Measurements from ENCODE around the gene DENND5B.
"Not testable (repeated sequence)": the region's sequence is repeated elsewhere in the genome, so short reads cannot be mapped to it uniquely, and the experiment has no call there.

Gene DENND5B

DNA sequence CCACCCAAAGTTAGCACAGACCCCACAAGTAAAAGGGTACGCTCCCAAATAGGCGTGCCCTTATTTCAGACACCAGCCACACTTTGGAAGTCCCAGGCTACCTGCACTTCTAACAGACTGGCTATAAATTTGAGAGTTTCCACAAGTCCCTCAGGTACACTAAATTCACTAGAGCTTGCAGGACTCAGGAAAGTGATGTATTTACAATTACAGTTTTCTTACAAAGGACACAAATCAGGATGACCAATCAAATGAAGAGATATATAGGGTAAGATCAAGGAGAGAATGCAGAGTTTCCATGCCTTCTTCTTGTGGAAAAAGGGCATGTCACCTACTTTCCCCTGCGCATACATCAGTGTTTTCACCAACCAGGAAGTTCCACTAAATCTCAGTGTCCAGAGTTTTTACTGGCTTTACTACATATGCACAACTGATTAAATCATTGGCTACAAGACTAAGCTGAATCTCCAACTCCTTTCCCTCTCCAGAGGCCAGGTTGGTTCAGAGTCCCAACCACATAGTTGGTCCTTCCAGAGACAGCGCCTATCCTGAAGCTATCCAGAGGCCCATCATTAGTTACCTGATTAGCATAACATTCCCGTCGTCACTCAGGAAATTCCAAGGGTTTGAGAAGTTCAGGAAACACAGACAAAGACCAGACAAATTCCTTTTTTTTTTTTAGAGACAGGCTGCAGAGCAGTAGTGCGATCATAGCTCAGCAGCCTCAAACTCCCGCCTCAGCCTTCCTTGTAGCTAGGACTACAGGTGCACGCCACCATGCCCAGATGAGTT is 84.2 kb downstream of the DENND5B start:
- DNase-seq (ENCODE audit: low read depth, low spot score): peak; percentile 48

DNA sequence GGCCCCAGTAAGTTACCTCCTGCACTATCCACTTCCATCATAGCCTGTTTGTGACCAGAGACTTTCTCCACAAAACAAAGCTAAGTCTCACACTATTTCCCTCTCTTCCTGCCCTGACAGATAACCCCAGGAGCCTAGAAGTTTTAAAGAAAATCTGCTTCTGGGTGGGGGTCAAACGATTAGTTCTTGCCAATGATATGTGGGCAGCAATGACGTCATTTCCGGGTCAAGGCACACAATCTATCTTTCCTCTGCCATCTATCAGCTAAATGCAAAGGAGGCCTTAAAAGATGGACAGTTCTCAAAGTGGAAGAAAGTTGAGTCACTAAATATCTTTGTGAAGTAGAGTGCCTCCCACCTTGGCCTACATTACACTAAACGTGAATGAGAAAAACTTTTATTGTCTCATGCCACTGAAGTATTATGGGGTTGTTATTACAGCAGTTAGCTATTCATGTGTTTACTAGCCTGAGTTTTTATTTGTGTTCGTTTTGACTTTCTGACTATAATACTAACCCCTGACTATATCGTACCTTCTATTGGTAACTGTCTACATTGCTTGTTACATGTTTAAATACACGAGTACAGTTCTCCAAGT is 86.2 kb downstream of the DENND5B start:
- DNase-seq (ENCODE audit: low read depth, low spot score): no peak

DNA sequence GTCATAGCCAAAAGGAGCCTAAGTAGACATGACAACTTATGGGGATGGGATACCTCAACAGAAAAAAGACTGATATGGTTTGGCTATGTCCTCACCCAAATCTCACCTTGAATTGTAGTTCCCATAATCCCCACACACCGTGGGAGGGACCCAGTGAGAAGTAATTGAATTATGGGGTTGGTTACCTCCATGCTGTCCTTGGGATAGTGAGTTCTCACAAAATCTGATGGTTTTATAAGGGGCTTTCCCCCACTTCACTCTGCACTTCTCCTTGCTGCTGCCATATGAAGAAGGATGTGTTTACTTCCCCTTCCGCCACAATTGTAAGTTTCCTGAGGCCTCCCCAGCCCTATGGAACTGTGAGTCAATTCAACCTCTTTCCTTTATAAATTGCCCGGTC is 89.9 kb downstream of the DENND5B start:
- not testable (repeated sequence) for DNase-seq (ENCODE audit: low read depth, low spot score)

DNA sequence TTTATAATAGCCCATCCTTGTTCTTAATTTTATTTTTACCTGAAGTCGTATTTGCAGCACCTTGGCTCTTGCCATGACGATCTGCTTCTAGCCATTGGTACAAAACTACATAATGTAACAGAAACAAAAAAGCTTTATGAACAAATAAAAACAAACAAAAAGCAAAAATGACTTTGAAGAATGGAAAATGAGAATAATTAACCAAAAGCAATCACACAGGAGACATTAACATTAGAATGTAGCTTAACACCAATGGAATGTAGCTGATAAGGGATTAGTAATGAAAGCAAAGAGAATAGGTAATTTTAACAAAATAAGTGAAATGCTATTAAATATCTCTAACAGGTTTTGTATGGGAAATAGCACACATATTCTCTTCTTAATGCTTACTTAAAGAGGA is 91.4 kb downstream of the DENND5B start:
- no peak for DNase-seq (ENCODE audit: low read depth, low spot score)

DNA sequence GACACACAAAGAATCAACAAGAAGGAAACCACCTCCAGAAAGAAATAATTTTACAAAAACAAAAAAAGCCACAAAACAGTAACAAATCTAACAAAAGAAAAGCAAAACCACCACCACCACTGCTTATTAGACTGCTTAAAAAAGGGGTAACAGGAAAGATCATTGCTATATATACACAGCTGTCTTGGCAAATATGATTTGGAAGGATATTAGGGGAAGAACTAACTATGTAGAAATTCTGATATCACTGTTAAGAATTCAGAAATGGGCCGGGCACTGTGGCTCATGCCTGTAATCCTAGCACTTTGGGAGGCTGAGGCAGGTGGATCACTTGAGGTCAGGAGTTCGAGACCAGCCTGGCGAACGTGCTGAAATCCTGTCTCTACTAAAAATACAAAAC is 92.5 kb downstream of the DENND5B start:
- DNase-seq (ENCODE audit: low read depth, low spot score): no peak

DNA sequence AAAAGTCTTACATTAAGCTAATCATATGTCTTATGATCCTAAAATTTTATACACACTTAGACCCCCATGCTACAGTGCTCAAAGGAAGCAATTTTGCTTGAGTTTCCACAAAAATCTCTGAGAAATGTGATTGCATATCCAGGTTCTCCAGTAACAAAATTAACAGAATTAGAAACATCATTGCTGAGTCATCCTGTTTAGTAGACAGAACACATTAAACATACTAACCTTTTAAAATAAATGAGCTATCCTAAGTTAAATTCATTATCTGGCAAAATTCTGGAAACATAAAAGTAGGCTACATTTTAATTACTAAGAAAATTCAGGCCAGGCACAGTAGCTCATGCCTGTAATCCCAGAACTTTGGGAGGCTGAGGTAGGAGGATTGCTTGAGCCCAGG is 94.7 kb downstream of the DENND5B start:
- no peak for DNase-seq (ENCODE audit: low read depth, low spot score)

DNA sequence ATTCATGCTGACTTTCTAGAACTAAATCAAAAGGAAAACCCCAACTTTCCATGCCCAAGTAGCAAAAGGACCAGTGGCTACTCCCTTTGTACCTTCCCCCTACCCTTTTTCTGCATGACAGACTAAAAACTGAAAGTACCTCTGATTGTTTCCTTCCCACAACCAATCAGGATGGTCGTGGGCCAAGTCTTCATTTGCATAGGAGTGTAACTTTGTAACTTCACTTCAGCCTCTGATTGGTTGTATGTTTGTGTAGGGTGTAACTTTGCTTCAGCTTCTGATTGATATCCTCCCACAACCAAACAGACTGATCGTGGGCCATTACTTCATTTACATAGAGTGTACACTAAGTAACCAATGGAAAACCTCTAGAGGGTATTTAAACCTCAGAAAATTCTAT is 96.5 kb downstream of the DENND5B start:
- no peak for DNase-seq (ENCODE audit: low read depth, low spot score)

DNA sequence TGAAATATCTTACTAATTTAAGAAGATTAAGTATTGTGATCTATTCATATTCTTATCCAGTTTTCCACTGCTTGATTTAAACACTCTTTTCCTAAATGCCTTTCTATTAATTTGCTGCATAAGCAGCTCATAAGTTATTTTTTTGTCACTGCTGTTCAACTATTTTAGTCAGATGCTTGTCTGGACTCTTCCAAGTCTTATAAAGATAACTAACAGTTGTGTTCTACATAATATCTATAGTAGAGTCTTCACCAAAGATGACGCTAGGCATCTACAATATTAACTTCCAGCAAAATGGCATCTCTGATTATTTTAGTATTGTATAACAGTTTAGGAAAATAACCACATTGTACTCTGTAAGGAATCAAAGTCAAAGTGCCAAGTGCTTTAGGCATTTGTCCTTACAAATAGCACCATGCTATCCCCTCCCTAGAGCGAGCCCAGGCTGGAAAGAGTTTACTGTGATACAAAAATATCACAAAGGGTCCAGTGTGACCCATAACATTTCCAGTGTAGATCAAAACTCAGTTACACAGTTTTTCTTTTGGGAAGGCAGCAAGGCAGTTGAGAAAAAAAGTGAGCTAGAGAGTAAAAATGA is 98.2 kb downstream of the DENND5B start:
- DNase-seq (ENCODE audit: low read depth, low spot score): no peak

DNA sequence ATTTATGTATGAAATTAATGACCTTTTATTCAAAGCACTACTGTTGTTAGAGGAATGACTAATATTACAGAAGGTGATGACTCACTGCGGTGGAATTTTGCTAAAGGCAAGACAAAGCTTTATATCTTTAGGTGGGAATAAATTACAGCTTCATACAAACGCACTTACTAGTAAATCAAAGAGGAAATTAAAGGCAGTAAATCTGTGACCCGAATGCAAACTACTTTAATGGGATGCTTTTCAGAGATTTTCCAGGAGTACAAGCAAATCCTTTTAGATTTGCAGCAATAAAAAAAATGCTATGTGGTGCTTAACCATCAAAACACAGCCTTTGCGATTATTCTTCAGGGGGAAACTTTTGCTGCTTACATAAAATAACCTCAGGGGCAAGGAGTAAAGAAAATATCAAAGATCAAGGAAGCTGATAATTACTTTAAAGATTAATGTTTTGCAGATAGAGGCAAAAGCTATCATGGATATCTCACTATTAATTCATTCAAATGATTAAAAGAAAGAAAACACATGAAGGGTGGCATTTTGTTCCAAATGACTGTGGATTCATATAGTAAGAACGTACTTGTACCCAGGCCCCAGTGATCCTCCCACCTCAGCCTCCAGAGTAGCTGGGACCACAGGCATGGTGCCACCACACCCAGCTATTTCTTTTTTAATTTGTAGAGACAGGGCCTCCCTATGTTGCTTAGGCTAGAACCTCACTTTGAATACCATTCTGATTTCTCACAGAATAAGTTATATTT is 98.9 kb downstream of the DENND5B start:
- DNase-seq (ENCODE audit: low read depth, low spot score): peak; percentile 94

DNA sequence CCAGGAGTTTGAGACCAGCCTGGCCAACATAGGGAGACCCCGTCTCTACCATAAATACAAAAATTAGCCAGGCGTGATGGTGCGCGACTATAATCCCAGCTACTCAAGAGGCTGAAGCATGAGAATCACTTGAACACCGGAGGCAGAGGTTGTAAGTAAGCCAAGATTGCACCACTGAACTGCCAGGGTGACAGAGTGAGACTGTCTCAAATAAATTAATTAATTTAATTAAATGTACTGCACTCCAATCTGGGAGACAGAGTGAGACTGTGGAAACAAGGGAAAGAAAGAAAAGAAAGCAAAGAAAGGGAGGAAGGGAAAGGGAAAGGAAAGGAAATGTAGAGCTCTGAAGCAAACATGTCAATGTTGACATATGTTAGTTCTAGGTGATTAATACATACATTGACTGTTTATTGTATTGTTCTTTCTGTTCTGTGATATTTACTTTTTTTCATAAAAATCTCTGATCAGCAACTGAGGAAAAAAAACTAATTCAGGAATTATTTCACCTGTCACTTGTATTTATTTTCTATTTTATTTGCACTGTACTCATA is 99.6 kb downstream of the DENND5B start:
- DNase-seq (ENCODE audit: low read depth, low spot score): no peak

DNA sequence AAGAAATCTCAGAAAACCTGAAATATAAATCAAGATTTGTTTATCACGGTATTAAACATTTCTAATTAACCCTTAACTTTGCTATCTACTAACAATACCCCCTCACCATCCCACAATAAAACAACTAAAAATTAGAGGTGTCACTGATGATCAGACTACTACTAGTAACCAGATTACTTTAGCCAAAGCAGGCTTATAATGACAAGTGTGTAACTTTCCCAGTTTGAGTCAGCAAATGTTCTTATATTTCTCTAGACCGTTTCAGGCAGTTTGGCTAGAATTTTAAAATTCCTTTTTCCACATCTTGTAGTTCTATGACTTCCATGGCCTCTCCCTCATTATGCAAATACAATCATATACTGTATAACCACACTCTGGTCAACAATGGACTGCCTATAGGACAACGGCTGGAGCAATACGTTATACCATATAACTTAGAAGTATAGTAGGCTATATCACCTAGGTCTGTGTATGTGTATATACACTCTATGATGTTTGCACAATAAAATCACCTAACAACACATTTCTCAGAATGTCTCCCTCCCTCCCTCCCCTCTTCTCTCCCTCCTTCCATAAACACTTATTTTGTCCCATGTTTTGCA is 102.1 kb downstream of the DENND5B start:
- no peak for DNase-seq (ENCODE audit: low read depth, low spot score)

DNA sequence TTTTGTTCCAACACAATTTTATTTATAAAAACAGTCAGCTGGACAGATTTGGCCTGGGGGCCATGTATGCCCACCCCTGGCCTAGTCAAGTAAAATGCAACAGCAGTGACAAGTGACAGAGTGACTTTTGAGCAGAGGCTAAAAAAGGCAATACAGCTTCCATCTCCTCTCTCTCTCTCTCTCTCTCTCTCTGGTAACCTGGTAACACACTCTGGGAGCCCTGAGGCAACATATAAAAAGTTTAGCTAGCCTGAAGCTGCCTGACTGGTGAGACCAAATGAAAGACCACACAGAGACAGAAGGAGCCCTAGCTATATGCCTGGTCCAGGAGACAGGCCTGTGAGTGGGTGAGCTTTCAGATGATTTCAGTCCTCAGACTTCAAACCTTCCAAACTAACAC is 105.4 kb downstream of the DENND5B start:
- DNase-seq (ENCODE audit: low read depth, low spot score): no peak

DNA sequence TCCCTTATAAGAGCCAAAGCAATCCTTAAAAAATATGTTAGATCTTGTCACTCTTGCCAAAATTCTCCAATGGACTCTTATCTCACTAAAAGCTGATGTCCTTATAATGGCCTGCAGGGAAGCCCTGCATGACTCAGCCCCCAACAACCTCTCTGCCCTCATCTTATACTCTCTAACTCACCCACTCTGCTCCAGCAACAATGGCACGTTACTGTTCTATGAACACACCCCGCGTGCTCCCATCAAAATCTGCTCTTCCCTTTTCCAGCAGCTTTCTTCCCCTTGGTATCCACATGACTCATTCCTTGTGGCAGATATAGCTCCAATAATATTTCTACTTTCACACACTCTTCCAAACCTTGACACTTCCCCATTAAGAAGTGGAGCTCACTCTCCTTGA is 108.1 kb downstream of the DENND5B start:
- peak; percentile 50 for DNase-seq (ENCODE audit: low read depth, low spot score)

DNA sequence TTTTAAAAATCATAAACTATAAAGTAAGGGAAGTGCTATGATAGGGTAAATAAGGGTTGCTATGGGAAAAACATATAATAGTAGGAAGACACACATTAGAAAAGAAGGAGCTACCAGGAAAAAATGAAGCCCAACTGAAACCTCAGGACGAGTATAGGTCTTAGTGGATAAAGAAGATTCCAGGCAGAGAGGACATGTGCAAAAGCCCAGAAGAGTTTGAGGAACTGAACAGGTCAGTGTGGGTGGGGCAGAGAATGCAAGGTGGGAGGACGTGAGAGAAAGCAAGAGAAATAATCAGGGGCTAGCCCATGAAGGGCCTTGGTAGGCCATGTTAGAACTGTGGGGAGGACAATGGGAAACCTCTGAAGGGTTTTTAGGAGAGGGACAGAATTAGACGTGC is 109.5 kb downstream of the DENND5B start:
- no peak for DNase-seq (ENCODE audit: low read depth, low spot score)

DNA sequence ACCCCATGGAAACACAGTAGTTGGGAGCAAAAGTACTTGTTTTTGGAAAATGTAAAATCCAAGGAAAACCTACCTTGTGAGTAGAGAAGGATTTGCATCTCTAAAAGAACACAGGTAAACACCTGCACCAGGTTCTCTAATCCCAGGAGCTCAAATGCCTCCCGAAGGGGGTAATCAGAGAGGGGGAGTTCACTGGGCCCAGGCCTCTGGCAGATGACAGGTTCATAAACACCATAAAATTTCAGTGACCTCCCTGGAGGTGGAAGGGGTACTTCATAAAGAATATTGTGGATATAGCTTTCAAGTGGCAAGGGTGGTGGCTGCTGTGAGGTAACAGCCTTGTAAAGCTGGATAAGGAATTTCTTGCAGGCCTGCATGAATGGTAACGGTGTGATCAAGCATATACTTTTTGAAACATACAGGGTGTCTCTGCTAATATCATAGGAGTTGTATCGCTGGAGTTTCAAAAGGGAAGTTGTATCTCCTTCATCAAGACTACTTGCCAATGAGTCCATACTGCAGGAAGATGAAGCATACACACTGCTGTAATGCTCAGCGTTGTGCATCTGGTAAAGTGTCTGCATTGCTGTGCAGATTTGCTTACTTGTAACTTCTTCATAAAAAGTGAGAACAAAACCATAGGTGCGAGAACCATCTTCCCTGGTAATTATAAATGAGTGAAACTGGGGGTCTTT is 111.3 kb downstream of the DENND5B start:
- DNase-seq (ENCODE audit: low read depth, low spot score): no peak

DNA sequence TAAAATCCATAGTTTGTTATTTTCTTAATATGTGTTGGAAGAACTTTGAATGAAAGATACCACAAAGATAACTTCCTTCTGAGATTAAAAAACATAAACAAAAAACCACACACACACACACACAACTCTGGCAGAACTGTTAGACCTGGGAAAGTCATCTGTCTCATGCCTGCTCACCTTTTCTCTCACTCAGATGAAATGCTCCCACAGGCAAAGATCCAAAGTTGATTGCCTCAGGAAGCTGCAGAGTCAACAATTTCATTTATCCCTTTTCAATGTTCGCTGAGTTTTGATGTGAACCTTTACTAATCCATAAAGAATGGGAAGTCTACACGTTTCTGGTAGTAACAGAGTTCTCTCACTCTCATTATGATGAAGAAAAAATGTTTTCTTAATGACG is 112.0 kb downstream of the DENND5B start:
- DNase-seq (ENCODE audit: low read depth, low spot score): no peak

DNA sequence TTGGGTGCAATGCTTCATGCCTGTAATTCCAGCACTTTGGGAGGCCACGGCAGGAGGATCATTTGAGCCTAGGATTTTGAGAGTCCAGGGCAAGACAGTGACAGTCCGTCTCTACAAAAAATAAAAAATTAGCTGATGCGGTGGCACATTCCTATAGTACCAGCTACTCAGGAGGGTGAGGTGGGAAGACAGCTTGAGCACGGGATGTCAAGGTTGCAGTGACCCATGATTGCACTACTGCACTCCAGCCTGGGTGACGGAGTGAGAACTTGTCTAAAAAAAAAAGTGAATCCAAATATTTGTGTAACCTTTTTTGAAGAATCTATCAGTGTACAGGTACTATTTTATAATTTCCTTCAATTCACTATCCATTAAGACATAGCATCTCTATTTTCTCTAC is 112.5 kb downstream of the DENND5B start:
- no peak for DNase-seq (ENCODE audit: low read depth, low spot score)

DNA sequence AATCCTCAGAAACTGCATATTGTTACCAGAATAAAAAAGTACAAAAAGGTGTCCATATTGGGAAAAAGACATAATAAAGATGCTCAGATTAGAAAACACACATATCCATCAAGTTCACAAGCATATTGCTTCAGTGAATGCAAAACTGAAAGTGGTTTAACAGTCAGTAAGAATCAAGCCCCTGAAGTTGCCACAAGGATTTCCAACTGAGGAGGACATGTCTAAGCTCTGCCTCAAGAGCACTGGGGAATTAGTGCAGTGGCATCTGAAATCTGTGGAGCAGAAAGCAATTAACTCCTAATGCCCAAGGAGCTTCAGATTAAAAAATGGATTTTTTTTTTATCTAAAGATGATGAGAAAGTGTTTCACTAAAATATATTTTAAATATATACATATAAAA is 113.2 kb downstream of the DENND5B start:
- DNase-seq (ENCODE audit: low read depth, low spot score): no peak

DNA sequence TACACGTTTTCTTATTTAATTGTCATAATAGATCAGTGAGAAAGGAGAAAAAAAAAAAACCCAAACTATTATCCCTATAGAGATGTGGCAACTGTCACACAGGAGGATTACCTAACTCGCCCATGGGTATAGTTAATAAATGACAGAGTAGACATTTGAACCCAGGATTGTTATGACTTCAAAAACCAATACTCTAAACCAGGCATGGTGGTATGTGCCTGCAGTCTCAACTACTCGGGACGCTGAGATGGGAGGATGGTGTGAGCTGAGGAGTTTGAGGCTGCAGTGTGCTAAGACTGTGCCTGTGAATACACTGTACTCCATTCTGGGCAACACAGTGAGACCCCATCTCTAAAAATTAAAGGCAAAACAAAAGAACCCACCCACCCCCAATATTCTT is 114.5 kb downstream of the DENND5B start:
- DNase-seq (ENCODE audit: low read depth, low spot score): no peak

DNA sequence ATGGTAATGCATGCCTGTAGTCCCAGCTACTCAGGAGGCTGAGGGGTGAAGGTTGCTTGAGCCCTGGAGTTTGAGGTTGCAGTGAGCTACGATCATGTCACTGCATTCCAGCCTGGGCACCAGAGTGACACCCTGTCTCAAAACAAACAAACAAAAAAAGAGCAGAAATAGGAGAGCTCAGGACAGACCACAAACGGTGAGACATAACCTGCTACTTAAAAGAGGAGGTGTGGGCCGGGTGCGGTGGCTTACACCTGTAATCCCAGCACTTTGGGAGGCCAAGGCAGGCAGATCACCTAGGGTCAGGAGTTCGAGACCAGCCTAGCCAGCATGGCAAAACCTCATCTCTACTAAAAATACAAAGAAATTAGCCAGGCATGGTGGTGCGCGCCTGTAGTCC is 115.3 kb downstream of the DENND5B start:
- not testable (repeated sequence) for DNase-seq (ENCODE audit: low read depth, low spot score)

DNA sequence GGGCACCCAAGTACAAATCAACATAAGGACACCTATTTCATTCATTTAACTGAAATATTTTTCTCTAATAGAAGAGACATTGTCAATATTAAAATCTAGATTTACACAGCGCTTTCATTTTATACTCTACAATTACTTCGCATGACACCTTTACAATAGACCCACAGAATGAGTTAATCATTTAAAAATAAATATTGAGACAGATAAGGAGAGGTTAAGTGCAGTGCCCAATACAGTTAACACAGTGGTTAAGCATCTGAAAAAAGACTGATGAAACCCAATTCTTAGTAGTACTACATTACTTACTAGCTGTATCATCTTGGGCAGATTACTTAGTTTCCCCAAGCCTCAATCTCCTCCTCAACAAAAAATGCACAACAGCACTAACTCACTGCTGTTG is 116.2 kb downstream of the DENND5B start:
- no peak for DNase-seq (ENCODE audit: low read depth, low spot score)
